GM18951 (cell line): ENCODE measurements around the gene AP5S1.

ENCODE experiments used
- POLR2A ChIP-seq: IDR thresholded peaks from 4 replicates; pipeline ENCODE4 v1.6.1; 2011; ENCODE audit warnings: mild to moderate bottlenecking; ENCODE audit not compliant: insufficient read length, insufficient read depth; ENCODE audit errors: extremely low read depth
- in situ Hi-C: fragments of 300-500 bp; cut with MboI; formaldehyde crosslinking; loops from one replicate; pipeline ENCODE4 v1.12.0; 2022; ENCODE audit warnings: low sequenced_read_pairs, mixed read lengths, inconsistent platforms; ENCODE audit not compliant: unreplicated experiment

The AP5S1 gene

GRCh38 chr20:3797226-3797545 lies 23.2 kb upstream of the AP5S1 start:
- in situ Hi-C loops: no loop called here
- TF ChIP-seq POLR2A: no peak

- TF ChIP-seq POLR2A: no peak
- in situ Hi-C loops: no loop called here
Observed at GRCh38 chr20:3797592-3798372, 22.6 kb upstream of the AP5S1 start.

- TF ChIP-seq POLR2A: no peak
- in situ Hi-C loops: no loop called here
Observed at GRCh38 chr20:3798373-3798768, 22.0 kb upstream of the AP5S1 start.

GRCh38 chr20:3798908-3799248 lies 21.5 kb upstream of the AP5S1 start:
- in situ Hi-C loops: no loop called here
- no peak for TF ChIP-seq POLR2A

GRCh38 chr20:3800256-3800877 lies 20.0 kb upstream of the AP5S1 start:
- no peak for TF ChIP-seq POLR2A
- in situ Hi-C loops: no loop called here

- TF ChIP-seq POLR2A: no peak
- in situ Hi-C loops: no loop called here
Observed at GRCh38 chr20:3800878-3801260, 19.5 kb upstream of the AP5S1 start.

- no peak for TF ChIP-seq POLR2A
- in situ Hi-C loops: no loop called here
Observed at GRCh38 chr20:3801299-3801698, 19.0 kb upstream of the AP5S1 start.

- no peak for TF ChIP-seq POLR2A
- in situ Hi-C loops: no loop called here
Observed at GRCh38 chr20:3801846-3802245, 18.5 kb upstream of the AP5S1 start.

GRCh38 chr20:3802524-3803239 lies 17.7 kb upstream of the AP5S1 start:
- in situ Hi-C loops: no loop called here
- TF ChIP-seq POLR2A: no peak

- in situ Hi-C loops: no loop called here
- TF ChIP-seq POLR2A: no peak
Observed at GRCh38 chr20:3803289-3803688, 17.1 kb upstream of the AP5S1 start.

- in situ Hi-C loops: no loop called here
- no peak for TF ChIP-seq POLR2A
Observed at GRCh38 chr20:3803854-3804253, 16.5 kb upstream of the AP5S1 start.

GRCh38 chr20:3804254-3804751 lies 16.0 kb upstream of the AP5S1 start:
- in situ Hi-C loops: no loop called here
- no peak for TF ChIP-seq POLR2A

GRCh38 chr20:3804781-3805180 lies 15.6 kb upstream of the AP5S1 start:
- in situ Hi-C loops: no loop called here
- no peak for TF ChIP-seq POLR2A

GRCh38 chr20:3808544-3808943 lies 11.8 kb upstream of the AP5S1 start:
- TF ChIP-seq POLR2A: no peak
- in situ Hi-C loops: no loop called here
